CD4-positive, alpha-beta memory T cell (primary cell): ENCODE measurements around the gene OR6C75. TPM values are rescaled to one million over a fixed set of nuclear protein-coding genes. Genes with fewer than 3 reads are reported as not detected.

ENCODE experiments used
- CTCF ChIA-PET: fragments of 350-600 bp; sonication (Branson Sonifier 250); formaldehyde crosslinking; loops from one replicate; lab custom pipeline; 2021; ENCODE audit warnings: inconsistent platforms; ENCODE audit not compliant: partially characterized antibody; lab: Charles Lee
- POLR2A ChIA-PET: fragments of 350-600 bp; sonication (Branson Sonifier 250); formaldehyde crosslinking; loops from one replicate; lab custom pipeline; 2021; ENCODE audit not compliant: partially characterized antibody; lab: Charles Lee
- DNase-seq, 5 donors: peaks; one replicate each; pipeline versions ENCODE4 v3.0.0 to v3.0.0-alpha.2; 2020 to 2022; ENCODE audit warnings: mixed read lengths in 1 of 5
- H3K27ac ChIP-seq: one replicate; pipeline ENCODE4 v1.7.0; 2013; ENCODE audit warnings: low read depth, low read length
- H3K27me3 ChIP-seq: 2 replicates; pipeline ENCODE4 v1.7.0; 2013; ENCODE audit warnings: mild to moderate bottlenecking, low read length, moderate library complexity; ENCODE audit not compliant: insufficient read depth
- H3K36me3 ChIP-seq: 2 replicates; pipeline ENCODE4 v1.7.0; 2013; ENCODE audit warnings: mild to moderate bottlenecking, low read length, moderate library complexity; ENCODE audit not compliant: insufficient read depth
- H3K4me1 ChIP-seq: 2 replicates; pipeline ENCODE4 v1.7.0; 2013; ENCODE audit warnings: mild to moderate bottlenecking, low read length, moderate library complexity; ENCODE audit not compliant: insufficient read depth
- H3K4me3 ChIP-seq, 2 donors: one replicate each; pipeline ENCODE4 v1.7.0; 2013; ENCODE audit warnings: low read length in 2 of 2, mild to moderate bottlenecking in 1 of 2
- H3K9me3 ChIP-seq, 2 donors: one replicate each; pipeline ENCODE4 v1.7.0; 2013; ENCODE audit warnings: low read length in 2 of 2, control low read depth in 1 of 2; ENCODE audit not compliant: control insufficient read depth in 1 of 2
- H3K27ac Mint-ChIP-seq, 7 donors: one replicate each; pipeline ENCODE4 v1.8.0; 2020 to 2021; ENCODE audit warnings: mixed read lengths in 7 of 7, mild to moderate bottlenecking in 6 of 7, inconsistent platforms in 3 of 7, moderate library complexity in 3 of 7
- H3K27me3 Mint-ChIP-seq, 2 donors: one replicate each; pipeline ENCODE4 v1.8.0; 2020 to 2021; ENCODE audit warnings: mixed read lengths in 2 of 2
- H3K36me3 Mint-ChIP-seq, 2 donors: one replicate each; pipeline ENCODE4 v1.8.0; 2020 to 2021; ENCODE audit warnings: mixed read lengths in 2 of 2, inconsistent platforms in 1 of 2, mild to moderate bottlenecking in 1 of 2
- H3K4me1 Mint-ChIP-seq, 4 donors: one replicate each; pipeline ENCODE4 v1.8.0; 2020 to 2021; ENCODE audit warnings: mixed read lengths in 4 of 4, mild to moderate bottlenecking in 1 of 4
- H3K4me3 Mint-ChIP-seq, 8 donors: one replicate each; pipeline ENCODE4 v1.8.0; 2020 to 2021; ENCODE audit warnings: mixed read lengths in 8 of 8, mild to moderate bottlenecking in 7 of 8, moderate library complexity in 6 of 8, inconsistent platforms in 3 of 8
- H3K9me3 Mint-ChIP-seq, 8 donors: one replicate each; pipeline ENCODE4 v1.8.0; 2020 to 2021; ENCODE audit warnings: mixed read lengths in 8 of 8, mild to moderate bottlenecking in 5 of 8, inconsistent platforms in 3 of 8, moderate library complexity in 1 of 8
- intact Hi-C: fragments of 100-400 bp; cut with micrococcal nuclease; formaldehyde crosslinking; loops from one replicate; pipeline ENCODE4 v1.15.1; 2023
- polyA plus RNA-seq, 2 donors: library from polyadenylated mRNA; unstranded; fragments of 300-500 nt; fragmentation: Illumina TruSeq; gene quantifications; one replicate each; pipeline ENCODE4 v1.2.3, GENCODE V29; 2021
- total RNA-seq, 2 experiments: library from RNA; stranded (reverse); gene quantifications; one replicate each; pipeline ENCODE4 v1.2.3, GENCODE V29; 2021

OR6C75 gene
- total and polyA plus RNA-seq, 4 experiments from 2014 or later, result not detected

DNA sequence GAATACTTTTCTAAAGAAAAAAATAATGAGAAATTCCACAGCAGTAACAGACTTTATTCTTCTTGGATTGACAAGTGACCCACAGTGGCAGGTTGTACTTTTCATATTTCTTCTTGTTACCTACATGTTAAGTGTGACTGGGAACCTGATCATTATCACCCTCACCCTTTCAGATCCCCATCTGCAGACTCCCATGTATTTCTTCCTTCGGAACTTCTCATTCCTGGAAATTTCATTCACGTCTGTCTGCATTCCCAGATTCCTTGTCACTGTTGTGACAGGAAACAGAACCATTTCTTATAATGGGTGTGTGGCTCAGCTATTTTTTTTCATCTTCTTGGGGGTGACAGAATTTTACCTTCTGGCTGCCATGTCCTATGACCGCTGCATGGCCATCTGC is 2.3 kb downstream of the OR6C75 start:
- CTCF ChIA-PET, result no interaction called here
- no peaks in the 10 kb centered on the region for H3K4me1 Mint-ChIP-seq
- Histone ChIP-seq H3K4me3 (no peak overlapping the region), H3K36me3 (no peaks in the 10 kb centered on the region), H3K27me3 (no peaks in the 10 kb centered on the region), H3K4me1 (no peaks in the 10 kb centered on the region), H3K27ac (no peak overlapping the region), H3K9me3 (no peaks in the 10 kb centered on the region)
- intact Hi-C loops, result no loop called here
- DNase-seq, result no peak
- peaks cover 14% of the 10 kb centered on the region in 2 donors for H3K27me3 Mint-ChIP-seq
- POLR2A ChIA-PET, result no interaction called here
- H3K36me3 Mint-ChIP-seq, result no peaks in the 10 kb centered on the region
- H3K4me3 Mint-ChIP-seq, result no peak overlapping the region
- H3K27ac Mint-ChIP-seq, result no peak overlapping the region
- H3K9me3 Mint-ChIP-seq, result peaks cover 0 to 4% (median 0%) of the 10 kb centered on the region in 8 donors

DNA sequence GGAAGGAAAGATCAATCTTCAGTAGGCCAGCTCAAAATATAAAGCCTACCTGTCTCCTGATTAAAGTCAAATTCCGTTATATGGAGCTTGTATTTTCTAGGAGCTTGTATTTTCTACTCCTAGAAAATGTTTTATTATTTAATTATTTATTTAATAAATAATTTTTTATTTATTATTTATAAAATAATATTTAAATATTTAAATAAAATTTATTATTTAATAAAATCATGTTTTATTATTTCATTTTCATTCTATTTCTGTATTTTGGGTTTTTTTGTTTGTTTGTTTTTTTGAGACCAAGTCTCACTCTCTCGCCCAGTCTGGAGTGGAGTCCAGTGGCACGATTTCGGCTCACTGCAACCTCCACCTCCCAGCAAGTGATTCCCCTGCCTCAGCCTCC is 9.7 kb downstream of the OR6C75 start:
- Histone ChIP-seq H3K4me1 (no peaks in the 10 kb centered on the region), H3K36me3 (no peaks in the 10 kb centered on the region), H3K27me3 (no peaks in the 10 kb centered on the region), H3K27ac (no peak overlapping the region), H3K4me3 (no peak overlapping the region), H3K9me3 (no peaks in the 10 kb centered on the region)
- no peak overlapping the region for H3K4me3 Mint-ChIP-seq
- peaks cover 0 to 3% (median 0%) of the 10 kb centered on the region in 8 donors for H3K9me3 Mint-ChIP-seq
- no peaks in the 10 kb centered on the region for H3K4me1 Mint-ChIP-seq
- no peaks in the 10 kb centered on the region for H3K36me3 Mint-ChIP-seq
- DNase-seq, result no peak
- no peak overlapping the region for H3K27ac Mint-ChIP-seq
- intact Hi-C loops, result no loop called here
- ChIA-PET POLR2A (no interaction called here), CTCF (no interaction called here)
- H3K27me3 Mint-ChIP-seq, result peaks cover 3 to 11% of the 10 kb centered on the region in 2 donors

DNA sequence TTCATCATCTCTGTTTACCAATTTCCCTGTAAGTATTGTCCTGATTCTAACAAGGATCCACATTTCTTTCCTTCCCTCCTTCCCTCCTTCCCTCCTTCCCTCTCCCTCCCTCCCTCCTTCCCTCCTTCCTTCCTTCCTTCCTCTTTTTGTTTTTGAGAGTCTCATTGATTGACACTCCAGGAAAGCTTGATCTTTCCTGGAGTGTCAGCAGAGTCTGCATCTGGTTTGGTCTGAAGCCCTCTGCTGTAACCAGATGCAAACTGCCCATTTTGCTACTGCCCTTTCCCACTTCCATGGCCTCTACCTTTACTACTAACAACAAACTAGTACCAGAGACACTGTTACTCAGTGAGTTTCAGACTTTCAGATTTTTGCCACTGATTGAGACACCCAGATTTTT is 23.1 kb downstream of the OR6C75 start:
- Mint-ChIP-seq H3K36me3 (no peaks in the 10 kb centered on the region), H3K4me1 (no peaks in the 10 kb centered on the region), H3K4me3 (no peak overlapping the region), H3K9me3 (no peaks in the 10 kb centered on the region), H3K27ac (no peak overlapping the region), H3K27me3 (peaks cover 3 to 11% of the 10 kb centered on the region in 2 donors)
- CTCF ChIA-PET, result no interaction called here
- DNase-seq, result no peak
- no peak overlapping the region for H3K4me3 ChIP-seq
- no peaks in the 10 kb centered on the region for H3K36me3 ChIP-seq
- H3K4me1 ChIP-seq, result no peaks in the 10 kb centered on the region
- POLR2A ChIA-PET, result no interaction called here
- no peaks in the 10 kb centered on the region for H3K27me3 ChIP-seq
- no peak overlapping the region for H3K27ac ChIP-seq
- no peaks in the 10 kb centered on the region for H3K9me3 ChIP-seq
- intact Hi-C loops, result no loop called here

DNA sequence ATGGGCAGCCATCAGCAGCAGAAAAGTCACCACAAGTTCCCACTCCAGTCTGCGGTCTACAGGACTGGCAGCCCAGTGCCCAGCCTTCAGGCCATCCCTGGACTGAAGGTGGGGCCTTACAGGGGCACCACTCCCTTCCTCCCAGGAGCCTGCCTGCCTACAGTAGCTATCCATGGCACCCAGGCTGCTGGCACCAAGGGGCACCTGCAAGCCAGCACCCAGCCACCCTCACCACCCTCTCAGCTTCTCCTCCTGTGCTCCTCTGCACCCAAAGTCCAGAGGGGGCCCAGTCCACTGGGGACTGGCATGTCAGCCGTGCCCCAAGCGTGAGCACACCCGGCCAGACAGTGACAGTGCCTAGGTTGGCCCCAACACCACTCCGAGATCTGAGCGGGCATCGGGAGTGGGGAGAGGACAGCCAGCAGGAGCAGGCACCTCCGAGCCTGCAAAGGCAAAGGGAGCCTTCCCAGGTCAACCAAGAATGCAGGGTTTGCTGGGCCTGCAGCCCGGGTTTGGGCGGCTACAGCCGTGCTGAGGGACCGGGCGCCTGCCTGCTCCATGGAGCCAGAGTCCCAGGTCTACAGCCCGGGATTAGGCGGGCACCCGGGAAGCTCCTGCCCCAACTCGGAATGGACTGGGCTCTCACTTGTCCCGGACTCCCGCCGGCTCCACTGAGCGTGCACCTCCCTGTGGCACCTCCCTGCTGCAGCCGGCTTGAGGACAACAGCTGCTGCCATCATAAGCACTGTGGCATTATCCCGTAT is 29.4 kb downstream of the OR6C75 start:
- Mint-ChIP-seq H3K4me3 (no peak overlapping the region), H3K36me3 (no peaks in the 10 kb centered on the region), H3K9me3 (no peaks in the 10 kb centered on the region), H3K4me1 (no peaks in the 10 kb centered on the region), H3K27me3 (peaks cover 4 to 5% of the 10 kb centered on the region in 2 donors), H3K27ac (no peak overlapping the region)
- ChIA-PET POLR2A (no interaction called here), CTCF (no interaction called here)
- no peaks in the 10 kb centered on the region for H3K4me1 ChIP-seq
- no peak for DNase-seq
- H3K27me3 ChIP-seq, result no peaks in the 10 kb centered on the region
- H3K36me3 ChIP-seq, result no peaks in the 10 kb centered on the region
- H3K27ac ChIP-seq, result no peak overlapping the region
- H3K9me3 ChIP-seq, result no peaks in the 10 kb centered on the region
- no peak overlapping the region for H3K4me3 ChIP-seq
- intact Hi-C loops, result no loop called here

DNA sequence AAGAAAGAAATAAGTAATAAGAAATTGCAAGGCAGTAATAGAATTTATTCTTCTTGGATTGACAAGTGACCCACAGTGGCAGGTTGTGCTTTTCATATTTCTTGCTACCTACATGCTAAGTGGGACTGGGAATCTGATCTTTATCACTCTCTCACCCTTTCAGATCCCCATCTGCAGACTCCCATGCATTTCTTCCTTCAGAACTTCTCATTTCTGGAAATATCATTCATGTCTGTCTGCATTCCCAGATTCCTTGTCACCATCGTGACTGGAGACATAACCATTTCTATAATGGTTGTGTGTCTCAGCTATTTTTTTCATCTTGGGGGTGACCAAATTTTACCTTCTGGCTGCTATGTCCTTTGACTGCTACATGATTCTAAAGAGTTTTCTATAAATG is 33.6 kb downstream of the OR6C75 start:
- H3K4me1 ChIP-seq, result no peaks in the 10 kb centered on the region
- no peaks in the 10 kb centered on the region for H3K27me3 ChIP-seq
- ChIA-PET POLR2A (no interaction called here), CTCF (no interaction called here)
- Mint-ChIP-seq H3K4me1 (no peaks in the 10 kb centered on the region), H3K27me3 (peaks cover 12 to 21% of the 10 kb centered on the region in 2 donors), H3K4me3 (no peak overlapping the region), H3K27ac (no peak overlapping the region), H3K9me3 (no peaks in the 10 kb centered on the region), H3K36me3 (no peaks in the 10 kb centered on the region)
- no peak for DNase-seq
- no peaks in the 10 kb centered on the region for H3K36me3 ChIP-seq
- H3K9me3 ChIP-seq, result no peaks in the 10 kb centered on the region
- H3K27ac ChIP-seq, result no peak overlapping the region
- H3K4me3 ChIP-seq, result no peak overlapping the region
- intact Hi-C loops, result no loop called here

DNA sequence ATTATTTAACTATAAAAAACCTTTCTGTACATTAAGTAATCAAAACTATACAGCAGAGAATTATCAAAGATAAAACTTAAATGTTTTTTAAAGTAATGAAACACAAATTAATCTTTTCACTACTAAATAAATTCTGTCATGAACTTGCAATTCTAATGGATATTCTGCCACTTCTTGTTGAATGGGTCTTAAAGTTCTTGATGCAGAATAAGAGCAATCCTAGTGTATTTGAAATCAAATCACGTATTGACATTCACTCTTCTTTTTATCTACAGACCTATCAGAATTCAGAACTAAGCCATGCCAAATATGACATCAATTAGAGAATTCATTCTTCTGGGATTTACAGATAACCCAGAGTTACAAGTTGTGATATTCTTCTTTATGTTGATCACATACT is 37.5 kb downstream of the OR6C75 start, which contains the start of gene OR6C65:
Gene OR6C65, plus strand, starts transcription at position 301 of the 400 bp plus-strand sequence. Its CDS starts 0 bp downstream, at position 301.
- Mint-ChIP-seq H3K27ac (no peak within 1 kb of the TSS), H3K27me3 (peaks cover 8 to 21% of the 10 kb centered on the region in 2 donors), H3K4me3 (no peak within 1 kb of the TSS), H3K4me1 (no peaks in the 10 kb centered on the region), H3K9me3 (peaks cover 0 to 2% (median 0%) of the 10 kb centered on the region in 8 donors), H3K36me3 (no peaks in the 10 kb centered on the region)
- no peak for DNase-seq
- Histone ChIP-seq H3K27me3 (no peaks in the 10 kb centered on the region), H3K27ac (no peak within 1 kb of the TSS), H3K4me1 (no peaks in the 10 kb centered on the region), H3K36me3 (no peaks in the 10 kb centered on the region), H3K4me3 (no peak within 1 kb of the TSS), H3K9me3 (no peaks in the 10 kb centered on the region)
- intact Hi-C loops, result no loop called here
- ChIA-PET POLR2A (no interaction called here), CTCF (no interaction called here)

DNA sequence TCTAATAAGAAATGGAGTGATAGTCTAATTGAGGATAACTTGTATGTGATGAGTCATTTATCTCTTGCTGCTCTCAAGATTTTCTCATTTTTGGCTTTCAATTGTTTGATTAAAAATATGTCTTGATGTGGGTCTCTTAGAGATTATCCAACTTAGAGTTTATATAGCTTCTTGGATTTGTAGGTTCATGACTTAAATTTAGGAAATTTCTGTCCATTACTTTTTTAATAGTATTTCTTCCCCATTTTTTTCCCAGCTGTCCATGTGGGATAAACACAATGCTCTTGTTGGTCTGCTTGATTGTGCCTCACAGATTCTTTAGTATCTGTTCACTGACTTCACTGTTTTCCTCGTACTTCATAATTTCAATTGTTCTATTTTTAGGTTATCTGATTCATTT is 45.1 kb downstream of the OR6C75 start:
- Histone ChIP-seq H3K36me3 (no peaks in the 10 kb centered on the region), H3K4me3 (no peak overlapping the region), H3K9me3 (no peaks in the 10 kb centered on the region), H3K4me1 (no peaks in the 10 kb centered on the region), H3K27me3 (no peaks in the 10 kb centered on the region), H3K27ac (no peak overlapping the region)
- no peaks in the 10 kb centered on the region for H3K4me1 Mint-ChIP-seq
- intact Hi-C loops, result no loop called here
- no peak overlapping the region for H3K27ac Mint-ChIP-seq
- H3K4me3 Mint-ChIP-seq, result no peak overlapping the region
- peaks cover 10% of the 10 kb centered on the region in 2 donors for H3K27me3 Mint-ChIP-seq
- no peak for DNase-seq
- ChIA-PET POLR2A (no interaction called here), CTCF (no interaction called here)
- peaks cover 0 to 9% (median 5%) of the 10 kb centered on the region in 8 donors for H3K9me3 Mint-ChIP-seq
- no peaks in the 10 kb centered on the region for H3K36me3 Mint-ChIP-seq
